BJ (cell line): ENCODE measurements around the gene PSEN1. TPM values are rescaled to one million over a fixed set of nuclear protein-coding genes. Genes with fewer than 3 reads are reported as not detected.
"Not testable (repeated sequence)": the region's sequence is repeated elsewhere in the genome, so short reads cannot be mapped to it uniquely, and the experiment has no call there.

Experiments used
- CTCF ChIA-PET: fragments of 350-600 bp; formaldehyde crosslinking; extraction: SDS; loops from one replicate; lab custom pipeline; 2021; ENCODE audit warnings: antibody characterized with exemption, inconsistent platforms; lab: Yijun Ruan, JAX
- POLR2A ChIA-PET: fragments of 300-600 bp; sonication (Branson Sonifier 250); formaldehyde crosslinking; extraction: SDS; loops from one replicate; lab custom pipeline; 2021; ENCODE audit warnings: antibody characterized with exemption; lab: Charles Lee
- DNase-seq: peaks from one replicate; pipeline ENCODE4 v3.0.0-alpha.2; 2011; ENCODE audit warnings: low read depth
- H3K27me3 ChIP-seq: 2 replicates; pipeline ENCODE4 v1.6.0; 2011; ENCODE audit warnings: low read length; ENCODE audit not compliant: control insufficient read depth, insufficient read depth
- H3K36me3 ChIP-seq: 2 replicates; pipeline ENCODE4 v1.5.1; 2011; ENCODE audit warnings: low read length; ENCODE audit not compliant: control insufficient read depth, insufficient read depth
- H3K4me3 ChIP-seq: 2 replicates; pipeline ENCODE4 v1.5.1; 2011; ENCODE audit warnings: low read depth, mild to moderate bottlenecking, control low read depth, low read length
- CTCF ChIP-seq: IDR thresholded peaks from 2 replicates; pipeline ENCODE4 v1.5.1; 2011; ENCODE audit warnings: low read depth, mild to moderate bottlenecking, control low read depth, inconsistent platforms, low read length, moderate library complexity; ENCODE audit not compliant: insufficient read depth
- polyA plus RNA-seq: library from polyadenylated mRNA; depleted of rRNA; stranded (reverse); fragments of >200 nt; gene quantifications from 2 replicates; pipeline ENCODE4 v1.2.3, GENCODE V29; 2011

The PSEN1 gene
- polyA plus RNA-seq, 1 experiment = 15.8 TPM

GRCh38 chr14:73176685-73177084, 40.4 kb downstream of the PSEN1 start:
- ChIA-PET CTCF (interaction anchor here (0.9 to 2.8 kb wide), 2 partner anchors 287 to 295 kb away, joined by 3 to 12 read pairs; no protein-coding TSS in a partner anchor), POLR2A (interaction anchor here (0.6 kb wide), 1 partner anchor 30 kb away, joined by 3 read pairs; no protein-coding TSS in a partner anchor)
- H3K36me3 ChIP-seq = peaks cover 4% of the 10 kb centered on the region
- H3K27me3 ChIP-seq = no peaks in the 10 kb centered on the region
- DNase-seq = no peak
- H3K4me3 ChIP-seq = no peak overlapping the region
- no peak for TF ChIP-seq CTCF

GRCh38 chr14:73180385-73180805, 44.1 kb downstream of the PSEN1 start:
- DNase-seq = peak; percentile 69
- Histone ChIP-seq H3K36me3 (no peaks in the 10 kb centered on the region; the same call in none of the 2 replicates), H3K4me3 (no peak overlapping the region), H3K27me3 (no peaks in the 10 kb centered on the region)
- ChIA-PET POLR2A (no interaction called here), CTCF (interaction anchor here (2.5 kb wide), 1 partner anchor 292 kb away, joined by 8 read pairs; no protein-coding TSS in a partner anchor)
- no peak for TF ChIP-seq CTCF

- DNase-seq, H3K36me3 ChIP-seq, H3K4me3 ChIP-seq, POLR2A ChIA-PET, H3K27me3 ChIP-seq: not testable (repeated sequence)
- CTCF ChIA-PET = interaction anchor here (2.5 kb wide), 1 partner anchor 291 kb away, joined by 8 read pairs; no protein-coding TSS in a partner anchor
Measured at GRCh38 chr14:73180969-73181368, 44.7 kb downstream of the PSEN1 start.

- DNase-seq = no peak
- no peak for TF ChIP-seq CTCF
- Histone ChIP-seq H3K27me3 (no peaks in the 10 kb centered on the region), H3K36me3 (peaks cover 3% of the 10 kb centered on the region), H3K4me3 (no peak overlapping the region)
- ChIA-PET CTCF (no interaction called here), POLR2A (no interaction called here)
Measured at GRCh38 chr14:73188501-73188911, 52.2 kb downstream of the PSEN1 start.

- no peaks in the 10 kb centered on the region for H3K27me3 ChIP-seq
- ChIA-PET POLR2A (no interaction called here), CTCF (no interaction called here)
- no peak overlapping the region for H3K4me3 ChIP-seq
- TF ChIP-seq CTCF = no peak
- H3K36me3 ChIP-seq = peaks cover 5% of the 10 kb centered on the region
- no peak for DNase-seq
Measured at GRCh38 chr14:73189651-73190050, 53.3 kb downstream of the PSEN1 start.

- DNase-seq = no peak
- H3K4me3 ChIP-seq = no peak overlapping the region
- TF ChIP-seq CTCF = no peak
- peaks cover 7% of the 10 kb centered on the region for H3K36me3 ChIP-seq
- no peaks in the 10 kb centered on the region for H3K27me3 ChIP-seq
- POLR2A ChIA-PET = no interaction called here
- CTCF ChIA-PET = interaction anchor here (0.9 to 1.0 kb wide), 2 partner anchors 18 to 91 kb away, joined by 3 to 4 read pairs; no protein-coding TSS in a partner anchor
Measured at GRCh38 chr14:73191441-73191840, 55.1 kb downstream of the PSEN1 start.

- DNase-seq, H3K4me3 ChIP-seq, CTCF ChIA-PET, H3K27me3 ChIP-seq, POLR2A ChIA-PET: not testable (repeated sequence)
- peaks cover 11% of the 10 kb centered on the region for H3K36me3 ChIP-seq
Measured at GRCh38 chr14:73194306-73194705, 58.0 kb downstream of the PSEN1 start.
